H1 (cell line): ENCODE measurements around the gene TFB1M. TPM values are rescaled to one million over a fixed set of nuclear protein-coding genes. Genes with fewer than 3 reads are reported as not detected.
A peak's percentile ranks its signal among the peaks of the same experiment; 100 is the strongest.

Experiments
- CTCF ChIA-PET: fragments of 300-600 bp; sonication (Branson Sonifier 250); formaldehyde crosslinking; loops from one replicate; lab custom pipeline; 2021; ENCODE audit not compliant: partially characterized antibody; lab: Charles Lee
- POLR2A ChIA-PET: fragments of 300-600 bp; sonication (Branson Sonifier 250); formaldehyde crosslinking; loops from one replicate; lab custom pipeline; 2021; ENCODE audit warnings: inconsistent platforms; ENCODE audit not compliant: partially characterized antibody; lab: Charles Lee
- DNase-seq, 2 experiments: peaks; one replicate each; pipeline versions ENCODE4 v3.0.0 to v3.0.0-alpha.2; 2010 to 2022; ENCODE audit warnings: low spot score in 2 of 2, low read depth in 1 of 2, mixed read lengths in 1 of 2
- FAIRE-seq: peaks from 2 replicates; lab custom pipeline; 2011; peaks lifted over from hg19 to GRCh38; lab: Jason Lieb, UNC
- H2AFZ ChIP-seq: 2 replicates; pipeline ENCODE4 v1.8.1; 2012; ENCODE audit warnings: low read length, inconsistent platforms
- H2AK5ac ChIP-seq: 2 replicates; pipeline ENCODE4 v1.6.1; 2013; ENCODE audit warnings: low read depth, low read length
- H2BK120ac ChIP-seq: replicated peaks from 2 replicates; pipeline ENCODE3; 2013; ENCODE audit warnings: low read depth, low read length, inconsistent platforms
- H2BK12ac ChIP-seq: 2 replicates; pipeline ENCODE4 v1.6.1; 2013; ENCODE audit warnings: low read depth, low read length
- H2BK15ac ChIP-seq: 2 replicates; pipeline ENCODE4 v1.6.1; 2013; ENCODE audit warnings: low read length
- H2BK20ac ChIP-seq: 2 replicates; pipeline ENCODE4 v1.6.1; 2013; ENCODE audit warnings: low read length
- H2BK5ac ChIP-seq: 2 replicates; pipeline ENCODE4 v1.6.1; 2013; ENCODE audit warnings: low read depth, low read length
- H3K14ac ChIP-seq: 2 replicates; pipeline ENCODE4 v1.6.1; 2013; ENCODE audit warnings: inconsistent platforms; ENCODE audit not compliant: insufficient read length
- H3K18ac ChIP-seq: 2 replicates; pipeline ENCODE4 v1.6.1; 2013; ENCODE audit warnings: low read length; ENCODE audit errors: extremely low read depth
- H3K23ac ChIP-seq: 2 replicates; pipeline ENCODE4 v1.6.1; 2013; ENCODE audit warnings: inconsistent platforms; ENCODE audit not compliant: insufficient read length
- H3K23me2 ChIP-seq: 2 replicates; pipeline ENCODE4 v1.6.1; 2013; ENCODE audit warnings: low read depth, low read length
- H3K27ac ChIP-seq: 2 replicates; pipeline ENCODE4 v1.6.1; 2011; ENCODE audit warnings: low read depth, low read length, inconsistent platforms
- H3K27me3 ChIP-seq, 4 experiments: replicated peaks in 1 of 4; 1 replicate in 1 of 4; 2 replicates in 3 of 4; pipeline versions ENCODE4 v1.6.1 to v1.8.1; 2011 to 2013; ENCODE audit warnings: low read length in 3 of 4, mild to moderate bottlenecking in 3 of 4, inconsistent platforms in 2 of 4, mixed read lengths in 2 of 4, moderate library complexity in 1 of 4; ENCODE audit not compliant: control insufficient read depth in 3 of 4, insufficient read depth in 3 of 4; ENCODE audit errors: extremely low read depth in 1 of 4
- H3K36me3 ChIP-seq, 4 experiments: 2 replicates each; pipeline versions ENCODE4 v1.6.1 to v1.8.1; 2011 to 2013; ENCODE audit warnings: mild to moderate bottlenecking in 4 of 4, low read length in 3 of 4, moderate library complexity in 2 of 4, control low read depth in 1 of 4, inconsistent platforms in 1 of 4; ENCODE audit not compliant: insufficient read depth in 4 of 4, control insufficient read depth in 2 of 4
- H3K4ac ChIP-seq: replicated peaks from 2 replicates; pipeline ENCODE3; 2013; ENCODE audit warnings: low read length, low read depth, mixed read lengths, inconsistent platforms; ENCODE audit not compliant: insufficient read length
- H3K4me1 ChIP-seq, 4 experiments: replicated peaks in 1 of 4; 1 replicate in 1 of 4; 2 replicates in 3 of 4; pipeline versions ENCODE4 v1.6.1 to v1.8.1; 2011 to 2013; ENCODE audit warnings: low read length in 3 of 4, inconsistent platforms in 2 of 4, mixed read lengths in 1 of 4; ENCODE audit not compliant: insufficient read depth in 4 of 4, control insufficient read depth in 3 of 4
- H3K4me2 ChIP-seq, 2 experiments: 2 replicates each; pipeline versions ENCODE4 v1.6.1 to v1.8.1; 2011 to 2013; ENCODE audit warnings: low read depth in 2 of 2, low read length in 2 of 2, control low read depth in 1 of 2, inconsistent platforms in 1 of 2, mild to moderate bottlenecking in 1 of 2; ENCODE audit not compliant: insufficient read depth in 1 of 2
- H3K4me3 ChIP-seq, 4 experiments: fragments of 200-600, 300-600 bp in 1 of 4; sonication (generic), shearing (Covaris generic), sonication (Bioruptor Twin) in 1 of 4; 2 replicates each; pipeline versions ENCODE4 v1.5.1 to v1.8.1; 2011 to 2016; ENCODE audit warnings: low read length in 4 of 4, low read depth in 3 of 4, control low read depth in 2 of 4, inconsistent platforms in 2 of 4, mild to moderate bottlenecking in 2 of 4, mixed read lengths in 1 of 4, moderate library complexity in 1 of 4; ENCODE audit not compliant: insufficient read depth in 2 of 4; ENCODE audit errors: extremely low read depth in 1 of 4
- H3K56ac ChIP-seq: replicated peaks from 2 replicates; pipeline ENCODE3; 2013; ENCODE audit warnings: low read depth, mild to moderate bottlenecking, mixed read lengths, low read length, inconsistent platforms; ENCODE audit not compliant: insufficient read length
- H3K79me1 ChIP-seq: 2 replicates; pipeline ENCODE4 v1.6.1; 2013; ENCODE audit warnings: low read depth, low read length, control low read depth
- H3K79me2 ChIP-seq, 2 experiments: 2 replicates each; pipeline versions ENCODE4 v1.6.1 to v1.8.1; 2012 to 2013; ENCODE audit warnings: low read length in 2 of 2, mild to moderate bottlenecking in 2 of 2, inconsistent platforms in 1 of 2; ENCODE audit not compliant: insufficient read depth in 2 of 2, control insufficient read depth in 1 of 2
- H3K9ac ChIP-seq, 4 experiments: replicated peaks in 1 of 4; 1 replicate in 1 of 4; 2 replicates in 3 of 4; pipeline versions ENCODE4 v1.6.1 to v1.8.1; 2011 to 2013; ENCODE audit warnings: low read depth in 3 of 4, low read length in 3 of 4, control low read depth in 2 of 4, mild to moderate bottlenecking in 2 of 4, moderate library complexity in 2 of 4, inconsistent platforms in 1 of 4; ENCODE audit errors: extremely low read depth in 1 of 4
- H3K9me3 ChIP-seq, 2 experiments: 2 replicates each; pipeline versions ENCODE4 v1.6.1 to v1.8.1; 2012 to 2013; ENCODE audit warnings: mild to moderate bottlenecking in 2 of 2, moderate library complexity in 2 of 2, control low read depth in 1 of 2, inconsistent platforms in 1 of 2, low read depth in 1 of 2, low read length in 1 of 2, mixed read lengths in 1 of 2; ENCODE audit not compliant: insufficient read depth in 2 of 2
- H4K20me1 ChIP-seq, 2 experiments: replicated peaks in 1 of 2; 2 replicates each; pipeline versions ENCODE3 to v1.8.1; 2011 to 2013; ENCODE audit warnings: inconsistent platforms in 2 of 2, low read length in 2 of 2, mild to moderate bottlenecking in 1 of 2; ENCODE audit not compliant: insufficient read depth in 2 of 2, control insufficient read depth in 1 of 2
- H4K5ac ChIP-seq: 2 replicates; pipeline ENCODE4 v1.6.1; 2013; ENCODE audit warnings: low read length, low read depth, mixed read lengths, inconsistent platforms; ENCODE audit not compliant: insufficient read length
- H4K8ac ChIP-seq: 2 replicates; pipeline ENCODE4 v1.8.0; 2013; ENCODE audit warnings: mild to moderate bottlenecking, moderate library complexity, low read length, inconsistent platforms; ENCODE audit not compliant: insufficient read depth; ENCODE audit errors: extremely low read depth
- H4K91ac ChIP-seq: replicated peaks from 2 replicates; pipeline ENCODE3; 2013; ENCODE audit warnings: low read length, mixed read lengths, inconsistent platforms; ENCODE audit not compliant: insufficient read length
- ASH2L ChIP-seq: fragments of 200-600, 300-600 bp; sonication (generic); IDR thresholded peaks from one replicate; pipeline ENCODE4 v1.7.1; 2017; ENCODE audit warnings: low read length
- CTBP2 ChIP-seq: IDR thresholded peaks from 2 replicates; pipeline ENCODE4 v1.7.0; 2011; ENCODE audit warnings: borderline replicate concordance, mild to moderate bottlenecking, moderate library complexity, mixed read lengths, low read length; ENCODE audit not compliant: insufficient read depth, insufficient read length
- EP300 ChIP-seq, 2 experiments: IDR thresholded peaks; 1 replicate in 1 of 2; 2 replicates in 1 of 2; pipeline ENCODE4 v1.6.1; 2011 to 2012; ENCODE audit warnings: low read depth in 2 of 2, low read length in 2 of 2, mild to moderate bottlenecking in 2 of 2, borderline replicate concordance in 1 of 2, inconsistent platforms in 1 of 2, moderate library complexity in 1 of 2
- KDM1A ChIP-seq: fragments of 200-600, 300-600 bp; sonication (generic); IDR thresholded peaks from 2 replicates; pipeline ENCODE4 v1.7.1; 2016; ENCODE audit warnings: mild to moderate bottlenecking, low read length, borderline replicate concordance
- MAFK ChIP-seq: IDR thresholded peaks from 2 replicates; pipeline ENCODE4 v1.6.1; 2012; ENCODE audit warnings: low read depth, mild to moderate bottlenecking, improper control_type of control experiment, low read length
- POLR2A ChIP-seq, 2 experiments: IDR thresholded peaks; 1 replicate in 1 of 2; 2 replicates in 1 of 2; pipeline ENCODE4 v1.6.1; 2011; ENCODE audit warnings: low read depth in 2 of 2, low read length in 2 of 2, mild to moderate bottlenecking in 2 of 2; ENCODE audit errors: control extremely low read depth in 1 of 2
- RAD21 ChIP-seq, 2 experiments: IDR thresholded peaks in 1 of 2; conservative IDR thresholded peaks in 1 of 2; 2 replicates each; pipeline ENCODE4 v1.6.1; 2011; ENCODE audit warnings: low read depth in 2 of 2, low read length in 2 of 2, improper control_type of control experiment in 1 of 2, inconsistent platforms in 1 of 2, mild to moderate bottlenecking in 1 of 2, moderate library complexity in 1 of 2
- RBBP5 ChIP-seq: IDR thresholded peaks from 2 replicates; pipeline ENCODE4 v1.7.1; 2012; ENCODE audit warnings: low read depth, mild to moderate bottlenecking, inconsistent platforms, low read length, moderate library complexity, borderline replicate concordance
- SUZ12 ChIP-seq: fragments of 200-600 bp; sonication (generic); IDR thresholded peaks from 2 replicates; pipeline ENCODE4 v1.6.1; 2012; ENCODE audit warnings: mild to moderate bottlenecking, inconsistent platforms, low read length, moderate library complexity, mixed read lengths
- WGBS, 2 experiments: shearing (Covaris generic) in 1 of 2; methylation state at CpG; one replicate each; pipeline versions ENCODE4 v1.1.6 to v1.1.7; 2013 to 2015; ENCODE audit warnings: low lambda C conversion rate in 2 of 2, mixed read lengths in 2 of 2, inconsistent platforms in 1 of 2, low coverage in 1 of 2, missing lambda C conversion rate in 1 of 2; ENCODE audit not compliant: insufficient replicate concordance in 2 of 2, insufficient coverage in 1 of 2, insufficient read length in 1 of 2; ENCODE audit errors: extremely low coverage in 1 of 2, missing lambda C conversion rate in 1 of 2; 5-methylcytosine and 5-hydroxymethylcytosine counted together
- polyA plus RNA-seq, 7 experiments: library from polyadenylated mRNA; depleted of rRNA in 3 of 7; stranded (reverse) in 5 of 7; unstranded in 2 of 7; fragments of >200 nt in 5 of 7; fragments of 200-250 nt in 2 of 7; gene quantifications; 1 replicate in 5 of 7; 2 replicates in 1 of 7; 4 replicates in 1 of 7; pipeline versions ENCODE4 v1.2.1 to v1.2.3, GENCODE V29; 2011 to 2013; ENCODE audit warnings: missing spikeins in 2 of 7, mixed read lengths in 2 of 7
- total RNA-seq: library from RNA; stranded (reverse); fragmentation: NEBNext Ultra II Directional; extraction: Animal tissue kit (Norgen Biotek cat#: 25700); gene quantifications from 2 replicates; pipeline ENCODE4 v1.2.1, GENCODE V29; 2021
- TF ChIP-seq, protein P1 (sequence below), 3 experiments: IDR thresholded peaks; 1 replicate in 2 of 3; 2 replicates in 1 of 3; pipeline versions ENCODE4 v1.5.1 to v1.6.1; 2011; ENCODE audit warnings: low read length in 3 of 3, mild to moderate bottlenecking in 3 of 3, inconsistent platforms in 2 of 3, low read depth in 1 of 3, moderate library complexity in 1 of 3; ENCODE audit not compliant: insufficient read depth in 1 of 3; ENCODE audit errors: control extremely low read depth in 1 of 3

TFB1M gene
- total and polyA plus RNA-seq, 2 of the 8 experiments (the other 6 are each of a cell fraction or from before 2014, with no cell fraction given) = 28.2 to 49.4 TPM

DNA sequence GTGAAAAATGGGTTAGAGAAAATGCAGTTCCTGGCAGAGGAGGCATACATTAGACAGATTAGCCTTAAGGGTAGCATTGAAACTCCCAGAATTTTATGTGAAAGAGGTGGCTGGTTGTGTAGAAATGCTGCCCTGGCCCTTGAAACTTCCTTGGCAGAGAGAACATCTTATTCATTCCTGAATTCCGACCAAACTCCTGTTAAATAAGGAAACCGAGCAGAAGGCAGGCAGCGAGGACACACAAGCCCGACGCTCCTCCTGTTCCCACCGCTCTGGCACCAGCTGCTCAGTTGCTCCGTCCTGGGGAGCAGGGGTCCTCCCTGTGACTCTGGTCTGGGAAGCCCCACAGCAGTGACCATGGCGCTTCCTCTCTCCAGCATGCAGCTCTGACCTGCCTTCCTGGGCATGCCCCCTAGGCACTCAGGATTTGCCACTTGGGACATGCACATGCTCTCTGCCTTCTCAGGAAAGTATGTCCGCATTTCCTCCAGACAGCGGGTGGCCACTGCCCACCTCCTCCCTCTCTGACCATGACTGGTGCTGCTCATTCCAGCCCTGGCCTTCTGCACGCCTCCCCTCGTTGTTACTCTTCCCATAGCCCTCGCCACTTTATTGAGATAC lies 85.6 kb downstream of the TFB1M start:
- no peak overlapping the region for H2AFZ ChIP-seq
- no peaks in the 10 kb centered on the region for H3K79me2 ChIP-seq
- no peak overlapping the region for H2BK12ac ChIP-seq
- H2BK5ac ChIP-seq = peak overlapping the region; percentile 60; the same call in 1 of the 2 replicates
- no peaks in the 10 kb centered on the region for H3K23me2 ChIP-seq
- H3K27ac ChIP-seq = no peak overlapping the region
- no peaks in the 10 kb centered on the region for H4K20me1 ChIP-seq
- H2BK20ac ChIP-seq = no peak overlapping the region
- no peaks in the 10 kb centered on the region for H3K79me1 ChIP-seq
- H4K8ac ChIP-seq = no peak overlapping the region
- no peak overlapping the region; the same call in 1 of the 2 replicates for H2AK5ac ChIP-seq
- no peak overlapping the region for H4K5ac ChIP-seq
- no peak overlapping the region for H3K4me3 ChIP-seq
- 87% methylated on average over 13 of the region's 13 CpGs; no CpG with 5 or more reads in 1 of the 2 experiments for WGBS, 2 experiments
- no peak overlapping the region for H4K91ac ChIP-seq
- ChIA-PET CTCF (interaction anchor here (1.0 to 2.9 kb wide), 4 partner anchors 12 to 51 kb away, joined by 3 to 14 read pairs (median 5); no protein-coding TSS in a partner anchor), POLR2A (no interaction called here)
- no peak overlapping the region for H3K14ac ChIP-seq
- H3K4me1 ChIP-seq = peaks cover 0 to 9% (median 4%) of the 10 kb centered on the region in 4 experiments; a peak in 5 of 7 replicates
- H3K4ac ChIP-seq = no peak overlapping the region
- H3K23ac ChIP-seq = no peak overlapping the region
- no peaks in the 10 kb centered on the region for H3K9me3 ChIP-seq
- DNase-seq (no peak), FAIRE-seq (no peak)
- no peak overlapping the region for H3K4me2 ChIP-seq
- H3K9ac ChIP-seq = no peak overlapping the region
- no peaks in the 10 kb centered on the region; a peak in 1 of 8 replicates for H3K36me3 ChIP-seq
- H2BK15ac ChIP-seq = no peak overlapping the region
- no peaks in the 10 kb centered on the region for H3K27me3 ChIP-seq
- no peak overlapping the region for H3K18ac ChIP-seq
- H2BK120ac ChIP-seq = no peak overlapping the region
- H3K56ac ChIP-seq = no peak overlapping the region
- TF ChIP-seq EP300 (IDR thresholded peaks at IDR 0.05; ENCODE audit: borderline replicate concordance in 1 of 2, low read depth in 2 of 2, low read length in 2 of 2) (no peak), SUZ12 (no peak), KDM1A (no peak), ASH2L (no peak), MAFK (no peak), RBBP5 (no peak), RAD21 (IDR thresholded peaks at IDR 0.05 in 1 of 2, conservative IDR thresholded peaks at IDR 0.05 in 1 of 2; ENCODE audit: low read depth in 2 of 2, low read length in 2 of 2) (no peak), POLR2A (IDR thresholded peaks at IDR 0.05; ENCODE audit: control extremely low read depth in 1 of 2, low read depth in 2 of 2, low read length in 2 of 2) (no peak), CTBP2 (no peak)
- TF ChIP-seq, protein P1, sequence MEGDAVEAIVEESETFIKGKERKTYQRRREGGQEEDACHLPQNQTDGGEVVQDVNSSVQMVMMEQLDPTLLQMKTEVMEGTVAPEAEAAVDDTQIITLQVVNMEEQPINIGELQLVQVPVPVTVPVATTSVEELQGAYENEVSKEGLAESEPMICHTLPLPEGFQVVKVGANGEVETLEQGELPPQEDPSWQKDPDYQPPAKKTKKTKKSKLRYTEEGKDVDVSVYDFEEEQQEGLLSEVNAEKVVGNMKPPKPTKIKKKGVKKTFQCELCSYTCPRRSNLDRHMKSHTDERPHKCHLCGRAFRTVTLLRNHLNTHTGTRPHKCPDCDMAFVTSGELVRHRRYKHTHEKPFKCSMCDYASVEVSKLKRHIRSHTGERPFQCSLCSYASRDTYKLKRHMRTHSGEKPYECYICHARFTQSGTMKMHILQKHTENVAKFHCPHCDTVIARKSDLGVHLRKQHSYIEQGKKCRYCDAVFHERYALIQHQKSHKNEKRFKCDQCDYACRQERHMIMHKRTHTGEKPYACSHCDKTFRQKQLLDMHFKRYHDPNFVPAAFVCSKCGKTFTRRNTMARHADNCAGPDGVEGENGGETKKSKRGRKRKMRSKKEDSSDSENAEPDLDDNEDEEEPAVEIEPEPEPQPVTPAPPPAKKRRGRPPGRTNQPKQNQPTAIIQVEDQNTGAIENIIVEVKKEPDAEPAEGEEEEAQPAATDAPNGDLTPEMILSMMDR (IDR thresholded peaks at IDR 0.05; ENCODE audit: control extremely low read depth in 1 of 3, insufficient read depth in 1 of 3, low read depth in 1 of 3, low read length in 3 of 3) = no peak
